Neuronal stem cell (in vitro differentiated cells): Measurements from ENCODE around the gene PFKFB3.

Source experiments
- DNase-seq: peaks from one replicate; pipeline ENCODE4 v3.0.0-alpha.2; 2013; ENCODE audit warnings: low spot score
- H2AFZ ChIP-seq: one replicate; pipeline ENCODE4 v1.6.1; 2013; ENCODE audit warnings: mild to moderate bottlenecking, low read length, inconsistent platforms
- H2AK5ac ChIP-seq: 2 replicates; pipeline ENCODE4 v1.6.1; 2013; ENCODE audit warnings: low read depth, mild to moderate bottlenecking, inconsistent platforms, low read length, moderate library complexity, mixed read lengths
- H2BK120ac ChIP-seq: 2 replicates; pipeline ENCODE4 v1.6.1; 2013; ENCODE audit warnings: low read depth, mild to moderate bottlenecking, inconsistent platforms, low read length, moderate library complexity, mixed read lengths
- H2BK12ac ChIP-seq: one replicate; pipeline ENCODE4 v1.6.1; 2013; ENCODE audit warnings: low read length, inconsistent platforms
- H2BK15ac ChIP-seq: 2 replicates; pipeline ENCODE4 v1.6.1; 2013; ENCODE audit warnings: mild to moderate bottlenecking, low read length, inconsistent platforms, mixed read lengths
- H2BK5ac ChIP-seq: one replicate; pipeline ENCODE4 v1.6.1; 2013; ENCODE audit warnings: inconsistent platforms, mild to moderate bottlenecking, low read length, moderate library complexity
- H3K14ac ChIP-seq: one replicate; pipeline ENCODE4 v1.6.1; 2013; ENCODE audit warnings: low read length, inconsistent platforms
- H3K18ac ChIP-seq: 2 replicates; pipeline ENCODE4 v1.6.1; 2013; ENCODE audit warnings: low read length, inconsistent platforms
- H3K23ac ChIP-seq: 2 replicates; pipeline ENCODE4 v1.6.1; 2013; ENCODE audit warnings: low read depth, mild to moderate bottlenecking, mixed read lengths, low read length, inconsistent platforms; ENCODE audit not compliant: poor library complexity
- H3K27ac ChIP-seq: replicated peaks from 3 replicates; pipeline ENCODE4 v1.5.1; 2013; ENCODE audit warnings: low read length, inconsistent platforms
- H3K27me3 ChIP-seq, 3 experiments: 2 replicates each; pipeline ENCODE4 v1.6.1; 2013; ENCODE audit warnings: low read length in 3 of 3, mild to moderate bottlenecking in 2 of 3, inconsistent platforms in 1 of 3, low read depth in 1 of 3, mixed read lengths in 1 of 3, moderate library complexity in 1 of 3; ENCODE audit not compliant: control insufficient read depth in 3 of 3, insufficient read depth in 3 of 3
- H3K36me3 ChIP-seq, 2 donors: replicated peaks in 1 of 2; 2 replicates each; pipeline ENCODE4 v1.6.1; 2013; ENCODE audit warnings: low read length in 2 of 2; ENCODE audit not compliant: control insufficient read depth in 2 of 2, insufficient read depth in 2 of 2
- H3K4ac ChIP-seq: 2 replicates; pipeline ENCODE4 v1.6.1; 2013; ENCODE audit warnings: inconsistent platforms, mild to moderate bottlenecking, low read length, moderate library complexity
- H3K4me1 ChIP-seq, 2 donors: 1 replicate in 1 of 2; 2 replicates in 1 of 2; pipeline ENCODE4 v1.6.1; 2013; ENCODE audit warnings: low read length in 2 of 2, low read depth in 1 of 2; ENCODE audit not compliant: control insufficient read depth in 2 of 2, insufficient read depth in 1 of 2
- H3K4me2 ChIP-seq: one replicate; pipeline ENCODE4 v1.6.1; 2013; ENCODE audit warnings: mild to moderate bottlenecking, low read length, inconsistent platforms; ENCODE audit not compliant: insufficient read depth, poor library complexity, severe bottlenecking
- H3K4me3 ChIP-seq, 2 donors: 2 replicates each; pipeline ENCODE4 v1.5.1; 2013; ENCODE audit warnings: low read length in 2 of 2, mild to moderate bottlenecking in 2 of 2, inconsistent platforms in 1 of 2, moderate library complexity in 1 of 2
- H3K79me1 ChIP-seq: one replicate; pipeline ENCODE4 v1.6.1; 2013; ENCODE audit warnings: low read depth, mild to moderate bottlenecking, inconsistent platforms, low read length, moderate library complexity
- H3K9ac ChIP-seq: one replicate; pipeline ENCODE4 v1.6.1; 2013; ENCODE audit warnings: mild to moderate bottlenecking, low read depth, low read length, inconsistent platforms; ENCODE audit not compliant: poor library complexity
- H3K9me3 ChIP-seq, 2 donors: replicated peaks in 1 of 2; 2 replicates each; pipeline versions ENCODE3 to v1.6.1; 2013; ENCODE audit warnings: low read length in 2 of 2, mild to moderate bottlenecking in 2 of 2, inconsistent platforms in 1 of 2, low read depth in 1 of 2, mixed read lengths in 1 of 2, moderate library complexity in 1 of 2; ENCODE audit not compliant: control insufficient read depth in 2 of 2, insufficient read depth in 1 of 2
- H4K8ac ChIP-seq: one replicate; pipeline ENCODE4 v1.6.1; 2013; ENCODE audit warnings: low read depth, mild to moderate bottlenecking, inconsistent platforms, low read length, moderate library complexity
- H4K91ac ChIP-seq: one replicate; pipeline ENCODE4 v1.6.1; 2013; ENCODE audit warnings: low read length, low read depth, mild to moderate bottlenecking, inconsistent platforms; ENCODE audit not compliant: poor library complexity
- WGBS, 2 donors: extraction: QIAGEN DNeasy Blood & Tissue Kit; methylation state at CpG; one replicate each; pipeline ENCODE4 v1.1.7; 2013; ENCODE audit warnings: missing lambda C conversion rate in 2 of 2, mixed read lengths in 1 of 2; ENCODE audit not compliant: insufficient read length in 2 of 2, insufficient replicate concordance in 1 of 2; ENCODE audit errors: extremely low coverage in 2 of 2; 5-methylcytosine and 5-hydroxymethylcytosine counted together

PFKFB3 gene

DNA sequence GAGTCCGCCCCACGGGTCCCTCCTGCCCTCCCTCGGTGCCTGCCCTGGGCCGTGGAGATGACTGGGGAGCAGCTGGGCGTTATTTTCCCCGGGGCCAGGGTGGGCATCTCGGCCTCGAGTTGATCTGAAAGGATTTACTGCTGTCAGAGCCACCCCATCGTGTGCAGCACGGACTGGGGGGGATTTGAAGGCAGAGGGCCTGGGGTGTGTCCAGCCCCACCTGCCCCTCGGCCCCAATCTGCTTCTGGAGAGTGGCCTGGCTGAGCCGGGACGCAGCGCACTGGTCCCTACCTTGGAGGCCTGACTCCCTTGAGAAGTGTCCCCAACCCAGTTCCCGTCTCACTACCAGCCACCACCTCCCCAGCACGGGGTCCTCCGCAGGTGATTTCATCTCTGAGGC lies 24.2 kb upstream of the PFKFB3 start:
- Histone ChIP-seq H2BK12ac (no peak overlapping the region), H3K9ac (no peak overlapping the region), H3K18ac (peak overlapping the region; percentile 19), H3K23ac (no peak overlapping the region), H3K27ac (no peak overlapping the region), H3K4me2 (no peak overlapping the region), H3K4me3 (no peak overlapping the region), H2BK5ac (no peak overlapping the region), H2BK120ac (no peak overlapping the region), H3K9me3 (no peaks in the 10 kb centered on the region), H3K36me3 (no peaks in the 10 kb centered on the region), H3K27me3 (no peaks in the 10 kb centered on the region), H3K79me1 (peaks cover 5% of the 10 kb centered on the region), H4K91ac (no peak overlapping the region), H4K8ac (no peak overlapping the region), H2AFZ (no peak overlapping the region), H3K14ac (no peak overlapping the region), H2BK15ac (no peak overlapping the region), H3K4ac (no peak overlapping the region), H3K4me1 (peaks cover 0 to 3% of the 10 kb centered on the region in 2 donors), H2AK5ac (no peak overlapping the region)
- no CpG with 5 or more reads among the region's 17 CpGs for WGBS, 2 donors
- no peak for DNase-seq

DNA sequence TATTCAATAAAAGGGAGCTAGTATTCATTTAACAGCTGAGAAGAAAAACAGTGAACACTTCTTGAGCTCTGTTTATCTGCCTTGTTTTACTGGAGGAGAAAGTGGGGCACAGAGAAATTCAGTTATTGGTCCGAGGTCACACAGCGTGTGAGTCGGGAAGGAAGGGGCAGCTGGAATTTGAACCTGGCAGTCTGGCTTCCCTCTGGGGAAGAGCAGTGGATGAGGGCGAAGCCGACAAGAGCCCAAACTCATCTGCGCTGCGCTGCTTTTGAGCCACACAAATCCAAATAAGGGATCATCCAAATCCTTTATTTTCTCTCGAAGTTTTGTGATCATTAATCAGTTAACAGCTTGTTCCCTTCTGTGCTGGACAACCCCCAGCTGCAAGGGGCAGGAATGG lies 23.7 kb upstream of the PFKFB3 start:
- WGBS, 2 donors: no CpG with 5 or more reads among the region's 8 CpGs
- no peaks in the 10 kb centered on the region for H3K9me3 ChIP-seq
- no peak overlapping the region for H3K27ac ChIP-seq
- no peaks in the 10 kb centered on the region for H3K27me3 ChIP-seq
- no peak for DNase-seq
- H3K36me3 ChIP-seq: no peaks in the 10 kb centered on the region
- H3K9ac ChIP-seq: no peak overlapping the region
- H3K23ac ChIP-seq: no peak overlapping the region
- peaks cover 0 to 3% of the 10 kb centered on the region in 2 donors for H3K4me1 ChIP-seq
- H2BK5ac ChIP-seq: no peak overlapping the region
- no peak overlapping the region for H3K4me2 ChIP-seq
- H2AK5ac ChIP-seq: no peak overlapping the region
- H3K14ac ChIP-seq: no peak overlapping the region
- no peak overlapping the region for H2BK12ac ChIP-seq
- H2BK15ac ChIP-seq: no peak overlapping the region
- no peak overlapping the region for H3K18ac ChIP-seq
- no peak overlapping the region for H4K8ac ChIP-seq
- H2AFZ ChIP-seq: no peak overlapping the region
- H3K4me3 ChIP-seq: no peak overlapping the region
- no peak overlapping the region for H2BK120ac ChIP-seq
- H3K4ac ChIP-seq: no peak overlapping the region
- peaks cover 5% of the 10 kb centered on the region for H3K79me1 ChIP-seq
- H4K91ac ChIP-seq: no peak overlapping the region

DNA sequence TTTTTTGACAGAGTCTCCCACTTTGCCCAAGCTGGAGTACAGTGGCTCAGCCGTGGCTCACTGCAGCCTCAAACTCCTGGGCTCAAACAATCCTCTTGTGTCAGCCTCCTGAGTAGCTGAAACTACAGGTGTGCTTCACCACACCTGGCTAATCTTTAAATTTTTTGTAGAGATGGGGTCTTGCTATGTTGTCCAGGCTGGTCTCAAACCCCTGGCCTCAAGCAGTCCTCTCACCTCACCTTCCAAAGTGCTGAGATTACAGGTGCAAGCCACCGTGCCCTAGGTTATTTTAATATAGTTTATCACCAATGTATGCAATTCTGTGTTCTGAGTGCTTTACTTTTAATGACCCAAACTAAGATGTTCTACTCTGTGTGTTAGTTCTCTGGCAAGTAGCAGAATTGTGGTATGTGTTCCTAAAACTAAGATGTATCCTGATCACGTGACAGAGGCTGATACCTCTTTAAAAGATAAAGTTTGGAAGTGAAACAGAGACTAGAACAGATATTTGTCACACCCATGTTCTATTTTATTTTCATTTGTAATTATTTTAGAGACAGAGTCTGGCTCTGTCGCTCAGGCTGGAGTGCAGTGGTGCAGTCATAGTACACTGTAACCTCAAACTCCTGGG lies 22.1 kb upstream of the PFKFB3 start:
- H3K4me1 ChIP-seq: peaks cover 0 to 3% of the 10 kb centered on the region in 2 donors
- no peak overlapping the region for H3K4me3 ChIP-seq

DNA sequence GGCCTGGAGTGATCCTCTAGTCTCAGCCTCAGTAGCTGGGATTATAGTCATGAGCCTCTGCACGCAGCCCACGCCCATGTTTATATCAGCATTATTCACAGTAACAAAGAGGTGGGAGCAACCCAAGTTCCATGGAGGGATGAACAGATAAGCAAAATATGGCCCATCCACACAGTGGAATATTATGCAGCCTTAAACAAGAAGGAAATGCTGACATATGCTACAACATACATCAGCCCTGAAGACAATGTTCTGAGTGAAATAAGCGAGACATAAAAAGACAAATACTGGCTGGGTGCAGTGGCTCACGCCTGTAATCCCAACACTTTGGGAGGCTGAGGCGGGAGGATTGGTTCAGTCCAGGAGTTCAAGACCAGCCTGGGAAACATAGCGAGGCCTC lies 21.5 kb upstream of the PFKFB3 start:
- Histone ChIP-seq H3K4me3 (no peak overlapping the region), H3K4me2 (no peak overlapping the region), H3K4ac (no peak overlapping the region), H2BK120ac (no peak overlapping the region), H3K9ac (no peak overlapping the region), H3K14ac (no peak overlapping the region), H2BK15ac (no peak overlapping the region), H3K27ac (no peak overlapping the region), H2BK12ac (no peak overlapping the region), H3K79me1 (peaks cover 5% of the 10 kb centered on the region), H3K23ac (no peak overlapping the region), H4K91ac (no peak overlapping the region), H3K18ac (no peak overlapping the region), H3K27me3 (no peaks in the 10 kb centered on the region), H3K36me3 (no peaks in the 10 kb centered on the region), H2AFZ (no peak overlapping the region), H3K9me3 (no peaks in the 10 kb centered on the region), H3K4me1 (peaks cover 0 to 3% of the 10 kb centered on the region in 2 donors), H2AK5ac (no peak overlapping the region), H2BK5ac (no peak overlapping the region), H4K8ac (no peak overlapping the region)
- no peak for DNase-seq
- WGBS, 2 donors: no CpG with 5 or more reads among the region's 6 CpGs

More for the DNA sequence above, 22.1 kb upstream of the PFKFB3 start:
- H2AFZ ChIP-seq: no peak overlapping the region
- no peak overlapping the region for H3K18ac ChIP-seq
- no peak overlapping the region for H3K27ac ChIP-seq
- WGBS, 2 donors: no CpG with 5 or more reads among the region's 4 CpGs
- no peak overlapping the region for H2BK120ac ChIP-seq
- H4K91ac ChIP-seq: no peak overlapping the region
- no peak overlapping the region for H2BK5ac ChIP-seq
- H3K23ac ChIP-seq: no peak overlapping the region
- no peak overlapping the region for H2BK12ac ChIP-seq
- no peak overlapping the region for H4K8ac ChIP-seq
- no peak overlapping the region for H3K4ac ChIP-seq
- no peak overlapping the region for H3K14ac ChIP-seq
- DNase-seq: no peak
- H3K79me1 ChIP-seq: peaks cover 5% of the 10 kb centered on the region
- H3K4me2 ChIP-seq: no peak overlapping the region
- no peak overlapping the region for H3K9ac ChIP-seq
- H3K36me3 ChIP-seq: no peaks in the 10 kb centered on the region
- H2AK5ac ChIP-seq: no peak overlapping the region
- H3K27me3 ChIP-seq: no peaks in the 10 kb centered on the region
- no peak overlapping the region for H2BK15ac ChIP-seq
- no peaks in the 10 kb centered on the region for H3K9me3 ChIP-seq
